BLaER1 (cell line): ENCODE data around the gene B4GALT3.

ENCODE experiments used
- H3K27ac ChIP-seq: shearing (Covaris generic); formaldehyde crosslinking; 2 replicates; pipeline ENCODE4 v1.8.1; 2022
- H3K27me3 ChIP-seq: shearing (Covaris generic); formaldehyde crosslinking; 2 replicates; pipeline ENCODE4 v1.8.1; 2022
- H3K36me3 ChIP-seq: shearing (Covaris generic); formaldehyde crosslinking; 2 replicates; pipeline ENCODE4 v1.8.1; 2022
- H3K4me1 ChIP-seq: shearing (Covaris generic); formaldehyde crosslinking; 2 replicates; pipeline ENCODE4 v1.8.1; 2022
- H3K4me2 ChIP-seq: shearing (Covaris generic); formaldehyde crosslinking; 2 replicates; pipeline ENCODE4 v1.8.1; 2022
- H3K4me3 ChIP-seq: shearing (Covaris generic); formaldehyde crosslinking; 2 replicates; pipeline ENCODE4 v1.8.1; 2022
- H3K9ac ChIP-seq: shearing (Covaris generic); formaldehyde crosslinking; 2 replicates; pipeline ENCODE4 v1.8.1; 2022
- H3K9me3 ChIP-seq: shearing (Covaris generic); formaldehyde crosslinking; 2 replicates; pipeline ENCODE4 v1.8.1; 2022
- H4K20me1 ChIP-seq: shearing (Covaris generic); formaldehyde crosslinking; 2 replicates; pipeline ENCODE4 v1.8.1; 2022
- Cebpa-rat ChIP-seq: shearing (Covaris generic); IDR thresholded peaks from 2 replicates; pipeline ENCODE4 v1.8.1; 2022

B4GALT3 gene

GRCh38 chr1:161197560-161198193 lies 20.4 kb upstream of the B4GALT3 start:
- no peaks in the 10 kb centered on the region for H3K27me3 ChIP-seq
- peak overlapping the region; percentile 61 for H3K4me2 ChIP-seq
- no peaks in the 10 kb centered on the region for H3K36me3 ChIP-seq
- H3K27ac ChIP-seq = peak overlapping the region; percentile 63
- TF ChIP-seq Cebpa-rat = no peak
- no peaks in the 10 kb centered on the region for H4K20me1 ChIP-seq
- peaks cover 93% of the 10 kb centered on the region for H3K4me1 ChIP-seq
- peak overlapping the region; percentile 55; the same call in 1 of the 2 replicates for H3K9ac ChIP-seq
- no peak overlapping the region for H3K4me3 ChIP-seq
- no peaks in the 10 kb centered on the region for H3K9me3 ChIP-seq

DNA sequence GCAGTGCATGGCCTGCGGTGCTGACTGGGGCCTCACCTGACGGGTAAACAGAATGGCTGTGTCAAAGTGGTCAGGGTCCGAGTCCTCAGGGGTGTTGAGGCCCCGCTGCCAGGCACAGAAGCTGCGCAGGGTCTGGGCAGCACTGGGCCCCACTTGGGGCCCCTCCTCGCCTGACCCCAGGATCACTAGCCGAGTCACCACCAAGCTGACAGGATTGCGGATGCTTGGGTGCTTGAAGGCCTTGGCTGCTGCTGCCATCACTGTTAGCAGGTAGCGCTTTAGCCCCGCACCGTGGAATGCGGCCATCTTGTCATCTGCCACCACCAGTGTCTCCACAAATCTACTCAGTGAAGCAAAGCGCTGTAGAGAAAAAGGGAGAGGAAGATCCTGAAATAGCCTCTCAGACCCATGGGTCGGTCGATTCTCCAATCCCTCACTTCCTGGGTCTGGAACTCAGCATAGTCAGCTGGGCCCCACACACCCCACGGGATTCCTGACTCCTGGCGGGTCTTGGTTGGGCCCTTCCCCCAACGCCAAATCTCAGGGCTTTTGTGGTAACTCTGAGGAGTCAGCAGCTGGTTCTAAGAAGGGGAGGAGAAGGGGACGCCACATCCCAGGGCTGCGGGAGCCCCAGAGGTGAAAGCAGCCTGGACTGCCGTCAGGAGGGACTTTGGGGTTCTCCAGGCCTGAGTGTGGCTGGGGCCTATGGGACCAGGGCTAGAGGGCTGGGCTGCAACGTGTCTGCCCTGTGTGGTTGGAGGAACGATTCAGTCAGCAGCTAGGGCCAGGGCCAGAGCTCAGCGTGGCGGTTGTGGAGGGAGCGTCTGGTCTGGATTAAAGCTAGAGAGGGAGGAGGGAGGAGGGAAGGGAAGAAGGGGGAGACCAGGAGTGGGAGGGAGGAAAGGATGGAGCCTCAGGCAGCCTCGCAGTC lies 19.5 kb upstream of the B4GALT3 start:
- peak overlapping the region; percentile 55 for H3K9ac ChIP-seq
- peaks cover 99% of the 10 kb centered on the region for H3K4me1 ChIP-seq
- TF ChIP-seq Cebpa-rat = no peak
- no peaks in the 10 kb centered on the region for H4K20me1 ChIP-seq
- H3K4me3 ChIP-seq = no peak overlapping the region
- no peaks in the 10 kb centered on the region for H3K36me3 ChIP-seq
- no peaks in the 10 kb centered on the region for H3K9me3 ChIP-seq
- peak overlapping the region; percentile 61 for H3K4me2 ChIP-seq
- peak overlapping the region; percentile 63 for H3K27ac ChIP-seq
- H3K27me3 ChIP-seq = no peaks in the 10 kb centered on the region

- no peak for TF ChIP-seq Cebpa-rat
- H3K4me1 ChIP-seq = peaks cover 97% of the 10 kb centered on the region
- no peaks in the 10 kb centered on the region for H4K20me1 ChIP-seq
- no peak overlapping the region for H3K9ac ChIP-seq
- H3K9me3 ChIP-seq = no peaks in the 10 kb centered on the region
- H3K4me3 ChIP-seq = no peak overlapping the region
- peak overlapping the region; percentile 61; the same call in 1 of the 2 replicates for H3K4me2 ChIP-seq
- H3K27ac ChIP-seq = 0 out of 2 replicates have a peak overlapping the region, but pooled peaks have one; percentile 63
- no peaks in the 10 kb centered on the region for H3K27me3 ChIP-seq
- H3K36me3 ChIP-seq = no peaks in the 10 kb centered on the region
These were observed 18.8 kb upstream of the B4GALT3 start for GRCh38 chr1:161196111-161196510.

- 0 out of 2 replicates have a peak overlapping the region, but pooled peaks have one; percentile 5 for H3K27ac ChIP-seq
- no peak for TF ChIP-seq Cebpa-rat
- H4K20me1 ChIP-seq = no peaks in the 10 kb centered on the region
- H3K4me2 ChIP-seq = peak overlapping the region; percentile 39
- no peaks in the 10 kb centered on the region for H3K9me3 ChIP-seq
- no peaks in the 10 kb centered on the region for H3K27me3 ChIP-seq
- H3K9ac ChIP-seq = no peak overlapping the region
- peaks cover 94% of the 10 kb centered on the region for H3K4me1 ChIP-seq
- no peaks in the 10 kb centered on the region for H3K36me3 ChIP-seq
- H3K4me3 ChIP-seq = no peak overlapping the region
These were observed 17.9 kb upstream of the B4GALT3 start for GRCh38 chr1:161195171-161195570.

DNA sequence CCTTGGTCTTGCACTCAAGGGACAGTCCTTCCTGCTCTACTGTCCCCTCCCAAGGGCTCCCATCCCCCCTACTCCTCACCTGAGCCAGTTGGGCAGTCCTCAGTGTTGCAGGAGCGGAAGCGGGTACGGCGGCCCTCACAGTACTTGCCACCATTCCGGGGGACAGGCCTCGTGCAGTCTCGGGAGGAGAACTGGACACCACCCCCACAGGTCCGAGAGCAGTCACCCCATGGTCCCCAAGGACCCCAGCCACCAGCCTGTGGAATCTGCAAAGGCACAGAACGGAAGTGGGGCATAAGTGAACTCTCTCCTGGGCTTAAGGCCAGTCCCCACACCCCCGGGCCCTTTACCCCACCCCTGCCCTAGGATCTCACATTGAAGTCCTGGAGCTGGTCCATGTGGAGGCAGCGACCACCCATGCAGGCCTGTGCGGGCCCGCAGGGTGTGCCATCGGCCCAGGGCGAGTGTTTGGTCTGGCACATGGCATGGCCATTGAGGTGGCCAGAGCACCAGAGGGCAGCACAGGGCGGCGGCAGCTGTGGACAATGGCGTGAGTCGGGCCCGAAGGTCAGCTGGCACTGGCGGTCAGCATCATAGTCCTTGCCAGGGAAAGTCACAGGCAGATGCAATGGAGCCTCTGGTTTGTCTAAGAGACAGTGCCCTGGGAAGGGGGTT lies 16.4 kb upstream of the B4GALT3 start:
- H3K27ac ChIP-seq = peak overlapping the region; percentile 57
- H3K27me3 ChIP-seq = no peaks in the 10 kb centered on the region
- H3K9me3 ChIP-seq = no peaks in the 10 kb centered on the region
- H4K20me1 ChIP-seq = no peaks in the 10 kb centered on the region
- no peaks in the 10 kb centered on the region for H3K36me3 ChIP-seq
- TF ChIP-seq Cebpa-rat = no peak
- H3K9ac ChIP-seq = 0 out of 2 replicates have a peak overlapping the region, but pooled peaks have one; percentile 46
- H3K4me2 ChIP-seq = peak overlapping the region; percentile 65
- no peak overlapping the region for H3K4me3 ChIP-seq
- peaks cover 79% of the 10 kb centered on the region for H3K4me1 ChIP-seq

GRCh38 chr1:161192476-161193465 lies 15.5 kb upstream of the B4GALT3 start:
- 0 out of 2 replicates have a peak overlapping the region, but pooled peaks have one; percentile 46 for H3K9ac ChIP-seq
- no peak for TF ChIP-seq Cebpa-rat

DNA sequence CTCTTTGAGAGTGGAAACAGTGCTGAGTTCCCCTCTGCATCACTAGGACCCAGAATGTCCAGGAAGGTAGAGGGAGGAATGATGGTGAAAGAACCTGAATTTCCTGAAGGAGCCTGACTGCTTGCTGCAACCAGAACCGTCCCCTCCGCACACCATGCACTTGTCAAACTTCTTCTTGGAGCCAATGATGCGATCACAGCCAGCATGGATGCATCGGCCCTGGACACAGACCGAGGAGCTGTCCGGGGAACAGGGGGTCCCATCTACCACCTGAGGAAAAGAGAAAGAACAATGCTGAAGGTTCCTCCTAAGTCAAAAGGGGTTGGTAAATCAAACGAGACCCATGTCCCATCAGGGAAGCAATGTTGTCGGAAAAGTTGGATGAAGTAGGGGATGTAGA lies 14.7 kb upstream of the B4GALT3 start:
- H4K20me1 ChIP-seq = no peaks in the 10 kb centered on the region
- 0 out of 2 replicates have a peak overlapping the region, but pooled peaks have one; percentile 40 for H3K27ac ChIP-seq
- H3K9ac ChIP-seq = 0 out of 2 replicates have a peak overlapping the region, but pooled peaks have one; percentile 48
- no peaks in the 10 kb centered on the region for H3K36me3 ChIP-seq
- H3K4me3 ChIP-seq = no peak overlapping the region
- no peaks in the 10 kb centered on the region for H3K27me3 ChIP-seq
- H3K4me2 ChIP-seq = no peak overlapping the region
- no peak for TF ChIP-seq Cebpa-rat
- peaks cover 71% of the 10 kb centered on the region for H3K4me1 ChIP-seq
- no peaks in the 10 kb centered on the region for H3K9me3 ChIP-seq

More at GRCh38 chr1:161192476-161193465, 15.5 kb upstream of the B4GALT3 start:
- Histone ChIP-seq H3K4me3 (no peak overlapping the region), H3K27ac (peak overlapping the region; percentile 57), H3K9me3 (no peaks in the 10 kb centered on the region), H3K27me3 (no peaks in the 10 kb centered on the region), H3K36me3 (no peaks in the 10 kb centered on the region), H4K20me1 (no peaks in the 10 kb centered on the region), H3K4me2 (peak overlapping the region; percentile 65), H3K4me1 (peaks cover 71% of the 10 kb centered on the region)

GRCh38 chr1:161190962-161191521 lies 13.7 kb upstream of the B4GALT3 start:
- H3K9ac ChIP-seq = peak overlapping the region; percentile 48; the same call in 1 of the 2 replicates
- peaks cover 72% of the 10 kb centered on the region for H3K4me1 ChIP-seq
- no peak overlapping the region for H3K4me3 ChIP-seq
- H3K27ac ChIP-seq = peak overlapping the region; percentile 40; the same call in 1 of the 2 replicates
- H3K4me2 ChIP-seq = no peak overlapping the region
- no peaks in the 10 kb centered on the region for H4K20me1 ChIP-seq
- no peaks in the 10 kb centered on the region for H3K9me3 ChIP-seq
- H3K36me3 ChIP-seq = no peaks in the 10 kb centered on the region
- H3K27me3 ChIP-seq = no peaks in the 10 kb centered on the region
- no peak for TF ChIP-seq Cebpa-rat
